Measurements from ENCODE around the gene RCOR1.

DNA sequence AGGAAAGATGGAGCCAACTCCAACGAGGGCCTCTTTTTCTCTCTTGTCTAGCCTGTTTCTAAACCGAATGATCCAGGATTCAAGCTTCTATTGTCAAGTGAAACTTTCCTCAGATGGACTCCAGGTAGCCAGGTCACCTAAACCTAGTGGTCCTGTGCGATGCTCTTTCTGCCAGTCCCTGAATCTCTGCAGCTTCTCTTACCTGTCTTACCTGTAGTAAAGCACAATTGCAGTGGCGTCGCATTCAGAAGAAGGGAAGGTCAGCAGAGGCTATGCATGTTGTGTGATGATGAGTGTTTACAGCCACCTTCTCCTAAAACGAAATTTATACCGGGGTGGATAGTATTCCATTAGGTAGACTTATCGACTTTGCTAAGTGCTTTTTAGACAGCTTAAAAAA lies 137.4 kb downstream of the RCOR1 start:
- TF ChIP-seq, protein P1, sequence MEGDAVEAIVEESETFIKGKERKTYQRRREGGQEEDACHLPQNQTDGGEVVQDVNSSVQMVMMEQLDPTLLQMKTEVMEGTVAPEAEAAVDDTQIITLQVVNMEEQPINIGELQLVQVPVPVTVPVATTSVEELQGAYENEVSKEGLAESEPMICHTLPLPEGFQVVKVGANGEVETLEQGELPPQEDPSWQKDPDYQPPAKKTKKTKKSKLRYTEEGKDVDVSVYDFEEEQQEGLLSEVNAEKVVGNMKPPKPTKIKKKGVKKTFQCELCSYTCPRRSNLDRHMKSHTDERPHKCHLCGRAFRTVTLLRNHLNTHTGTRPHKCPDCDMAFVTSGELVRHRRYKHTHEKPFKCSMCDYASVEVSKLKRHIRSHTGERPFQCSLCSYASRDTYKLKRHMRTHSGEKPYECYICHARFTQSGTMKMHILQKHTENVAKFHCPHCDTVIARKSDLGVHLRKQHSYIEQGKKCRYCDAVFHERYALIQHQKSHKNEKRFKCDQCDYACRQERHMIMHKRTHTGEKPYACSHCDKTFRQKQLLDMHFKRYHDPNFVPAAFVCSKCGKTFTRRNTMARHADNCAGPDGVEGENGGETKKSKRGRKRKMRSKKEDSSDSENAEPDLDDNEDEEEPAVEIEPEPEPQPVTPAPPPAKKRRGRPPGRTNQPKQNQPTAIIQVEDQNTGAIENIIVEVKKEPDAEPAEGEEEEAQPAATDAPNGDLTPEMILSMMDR (IDR thresholded peaks at IDR 0.05), result no peak
- no peak for TF ChIP-seq ZFX (IDR thresholded peaks at IDR 0.05; ENCODE audit: borderline replicate concordance)
